PC-3 (cell line): ENCODE data around the gene DLL4. TPM values are rescaled to one million over a fixed set of nuclear protein-coding genes. Genes with fewer than 3 reads are reported as not detected.

Experiments used
- ATAC-seq: fragments of 200-7000 bp; cut with Tn5 transposase; 2 replicates; pipeline ENCODE4 v1.9.1; 2020; ENCODE audit warnings: mild to moderate bottlenecking, moderate library complexity
- BruUV-seq: library from RNA; stranded (reverse); fragments of 400-500 nt; replicated peaks from 2 replicates; lab custom pipeline; 2021; lab: Mats Ljungman, UMichigan
- CTCF ChIA-PET: fragments of 300-600 bp; sonication (Branson Sonifier 250); formaldehyde crosslinking; loops from one replicate; lab custom pipeline; 2022; ENCODE audit warnings: antibody characterized with exemption; lab: Charles Lee
- POLR2A ChIA-PET: fragments of 300-600 bp; sonication (Branson Sonifier 250); formaldehyde crosslinking; loops from one replicate; lab custom pipeline; 2022; ENCODE audit warnings: antibody characterized with exemption; ENCODE audit not compliant: unreplicated experiment; lab: Charles Lee
- DNase-seq: peaks from one replicate; pipeline ENCODE4 v3.0.0-alpha.2; 2015
- H2AFZ ChIP-seq: fragments of 300-600 bp; sonication (generic); 2 replicates; pipeline ENCODE4 v1.6.0; 2016; ENCODE audit warnings: antibody characterized with exemption, low read length
- H3F3A ChIP-seq: fragments of 300-600 bp; sonication (generic); one replicate; pipeline ENCODE4 v1.6.0; 2017; ENCODE audit warnings: antibody characterized with exemption, low read length, control low read depth, mild to moderate bottlenecking; ENCODE audit not compliant: unreplicated experiment
- H3K27ac ChIP-seq: fragments of 300-600 bp; sonication (generic); 2 replicates; pipeline ENCODE4 v1.5.1; 2016; ENCODE audit warnings: mild to moderate bottlenecking, low read length
- H3K27me3 ChIP-seq: fragments of 300-600 bp; sonication (generic); 2 replicates; pipeline ENCODE4 v1.6.1; 2016; ENCODE audit warnings: low read length, mixed read lengths
- H3K36me3 ChIP-seq: fragments of 300-600 bp; sonication (generic); 2 replicates; pipeline ENCODE4 v1.6.1; 2016; ENCODE audit warnings: low read depth, mixed run types, low read length, mixed read lengths
- H3K4me1 ChIP-seq: fragments of 300-600 bp; sonication (generic); 2 replicates; pipeline ENCODE4 v1.5.1; 2016; ENCODE audit warnings: low read length; ENCODE audit not compliant: insufficient read depth
- H3K4me2 ChIP-seq: fragments of 300-600 bp; sonication (generic); 2 replicates; pipeline ENCODE4 v1.6.0; 2016; ENCODE audit warnings: low read length
- H3K4me3 ChIP-seq: fragments of 300-600 bp; sonication (generic); 2 replicates; pipeline ENCODE4 v1.5.1; 2016; ENCODE audit warnings: mild to moderate bottlenecking, low read length, mixed read lengths
- H3K79me2 ChIP-seq: fragments of 300-600 bp; sonication (generic); 2 replicates; pipeline ENCODE4 v1.6.1; 2017; ENCODE audit warnings: low read length, mixed read lengths
- H3K9ac ChIP-seq: fragments of 300-600 bp; sonication (generic); 2 replicates; pipeline ENCODE4 v1.6.0; 2016; ENCODE audit warnings: mild to moderate bottlenecking, low read length
- H3K9me2 ChIP-seq: fragments of 300-600 bp; sonication (generic); replicated peaks from 2 replicates; pipeline ENCODE4 v1.6.1; 2016; ENCODE audit warnings: mixed run types, low read length, mixed read lengths
- H3K9me3 ChIP-seq: fragments of 300-600 bp; sonication (generic); 2 replicates; pipeline ENCODE4 v1.6.1; 2016; ENCODE audit warnings: low read length, mixed read lengths
- H4K20me1 ChIP-seq: fragments of 300-600 bp; sonication (generic); 2 replicates; pipeline ENCODE4 v1.6.1; 2016; ENCODE audit warnings: low read length, mixed read lengths
- CTCF ChIP-seq: fragments of 300-600 bp; sonication (generic); conservative IDR thresholded peaks from 2 replicates; pipeline ENCODE4 v1.5.1; 2017; ENCODE audit warnings: antibody characterized with exemption, low read depth, mild to moderate bottlenecking, low read length
- EZH2 ChIP-seq: fragments of 300-600 bp; sonication (generic); IDR thresholded peaks from one replicate; pipeline ENCODE4 v1.6.1; 2017; ENCODE audit warnings: antibody characterized with exemption, mild to moderate bottlenecking, low read length; ENCODE audit not compliant: unreplicated experiment
- EZH2phosphoT487 ChIP-seq: fragments of 300-600 bp; sonication (generic); IDR thresholded peaks from 2 replicates; pipeline ENCODE4 v1.6.1; 2018; ENCODE audit warnings: mild to moderate bottlenecking, antibody characterized with exemption, low read length, borderline replicate concordance
- intact Hi-C: fragments of 100-400 bp; cut with micrococcal nuclease; formaldehyde crosslinking; loops from 2 replicates; pipeline ENCODE4 v1.9.0; 2023
- total RNA-seq: library from RNA; depleted of rRNA; stranded (reverse); fragments of >200 nt; gene quantifications from 2 replicates; pipeline ENCODE4 v1.2.3, GENCODE V29; 2014

DLL4 gene
- total RNA-seq, 1 experiment from 2014 or later = 2.2 TPM

GRCh38 chr15:40958723-40959122, 29.6 kb downstream of the DLL4 start:
- CTCF ChIA-PET = no interaction called here

GRCh38 chr15:40959331-40960141, 30.4 kb downstream of the DLL4 start:
- no peak for ATAC-seq
- Histone ChIP-seq H3K4me1 (peaks cover 10% of the 10 kb centered on the region), H3K79me2 (no peaks in the 10 kb centered on the region), H3K4me2 (no peak overlapping the region), H3K9me3 (no peaks in the 10 kb centered on the region), H3K27me3 (no peaks in the 10 kb centered on the region), H3F3A (no peaks in the 10 kb centered on the region), H3K36me3 (no peaks in the 10 kb centered on the region), H3K27ac (no peak overlapping the region), H2AFZ (no peak overlapping the region), H3K4me3 (no peak overlapping the region), H3K9me2 (no peaks in the 10 kb centered on the region), H4K20me1 (no peaks in the 10 kb centered on the region), H3K9ac (no peak overlapping the region)
- intact Hi-C loops = loop anchor here (2.0 kb wide), 1 partner anchor 13 kb away; no protein-coding TSS in a partner anchor
- no TSS peak for BruUV-seq
- no peak for DNase-seq
- CTCF ChIA-PET = no interaction called here
- POLR2A ChIA-PET = no interaction called here
- TF ChIP-seq EZH2 (no peak), EZH2phosphoT487 (no peak), CTCF (no peak)

More at GRCh38 chr15:40958723-40959122, 29.6 kb downstream of the DLL4 start:
- no peaks in the 10 kb centered on the region for H3K36me3 ChIP-seq
- no peak overlapping the region for H3K27ac ChIP-seq
- intact Hi-C loops = loop anchor here (2.0 kb wide), 1 partner anchor 14 kb away; no protein-coding TSS in a partner anchor
- H3F3A ChIP-seq = no peaks in the 10 kb centered on the region
- ATAC-seq = no peak
- no peaks in the 10 kb centered on the region for H3K9me3 ChIP-seq
- H3K79me2 ChIP-seq = no peaks in the 10 kb centered on the region
- no peak for DNase-seq
- POLR2A ChIA-PET = no interaction called here
- H3K27me3 ChIP-seq = no peaks in the 10 kb centered on the region
- no peak overlapping the region for H3K4me2 ChIP-seq
- H3K4me1 ChIP-seq = peaks cover 16% of the 10 kb centered on the region
- H2AFZ ChIP-seq = no peak overlapping the region
- TF ChIP-seq CTCF (no peak), EZH2phosphoT487 (no peak), EZH2 (no peak)
- no peaks in the 10 kb centered on the region for H3K9me2 ChIP-seq
- BruUV-seq = no TSS peak
- H4K20me1 ChIP-seq = no peaks in the 10 kb centered on the region
- H3K4me3 ChIP-seq = no peak overlapping the region
- no peak overlapping the region for H3K9ac ChIP-seq
